HCT116 (cell line): ENCODE measurements around the gene GYS2.

Experiments
- EZH2 ChIP-seq: fragments of 200-600 bp; sonication (generic); IDR thresholded peaks from 2 replicates; pipeline ENCODE4 v1.6.1; 2017; ENCODE audit warnings: antibody characterized with exemption, mixed run types
- EZH2phosphoT487 ChIP-seq: fragments of 200-600 bp; IDR thresholded peaks from 2 replicates; pipeline ENCODE4 v1.6.1; 2018; ENCODE audit warnings: antibody characterized with exemption, borderline replicate concordance
- FOSL1 ChIP-seq: IDR thresholded peaks from 2 replicates; pipeline ENCODE4 v1.6.1; 2012; ENCODE audit warnings: low read depth
- JUND ChIP-seq: IDR thresholded peaks from 2 replicates; pipeline ENCODE4 v1.6.1; 2012
- POLR2A ChIP-seq: IDR thresholded peaks from 2 replicates; pipeline ENCODE4 v1.7.0; 2011; ENCODE audit warnings: borderline replicate concordance; ENCODE audit not compliant: insufficient read depth, insufficient read length; ENCODE audit errors: extremely low read depth
- POLR2AphosphoS5 ChIP-seq: IDR thresholded peaks from 2 replicates; pipeline ENCODE4 v1.6.1; 2011; ENCODE audit warnings: mild to moderate bottlenecking, low read depth, low read length, moderate library complexity
- RAD21 ChIP-seq: IDR thresholded peaks from 2 replicates; pipeline ENCODE4 v1.6.1; 2012; ENCODE audit warnings: low read depth, mild to moderate bottlenecking
- TCF7L2 ChIP-seq: IDR thresholded peaks from 2 replicates; pipeline ENCODE4 v1.7.0; 2011; ENCODE audit warnings: borderline replicate concordance, inconsistent platforms; ENCODE audit not compliant: insufficient read depth, insufficient read length; ENCODE audit errors: extremely low read depth
- YY1 ChIP-seq: IDR thresholded peaks from 2 replicates; pipeline ENCODE4 v1.6.1; 2011; ENCODE audit warnings: low read length, low read depth, moderate library complexity, mild to moderate bottlenecking; ENCODE audit not compliant: insufficient replicate concordance; ENCODE audit errors: extremely low read depth
- ZFX ChIP-seq: fragments of 450-650 bp; IDR thresholded peaks from 2 replicates; pipeline ENCODE4 v1.6.1; 2017
- TF ChIP-seq, protein P1 (sequence below), 3 experiments: fragments of 200-600 bp in 1 of 3; sonication (generic) in 1 of 3; IDR thresholded peaks in 2 of 3; conservative IDR thresholded peaks in 1 of 3; 2 replicates each; pipeline ENCODE4 v1.5.1; 2012 to 2017; ENCODE audit warnings: low read depth in 2 of 3, low read length in 2 of 3, antibody characterized with exemption in 1 of 3, borderline replicate concordance in 1 of 3, control low read depth in 1 of 3, mild to moderate bottlenecking in 1 of 3, mixed read lengths in 1 of 3, mixed run types in 1 of 3, moderate library complexity in 1 of 3; ENCODE audit not compliant: insufficient read depth in 1 of 3
- TF ChIP-seq, protein P2 (sequence below): IDR thresholded peaks from 2 replicates; pipeline ENCODE4 v1.6.1; 2012

- TF ChIP-seq, protein P1, sequence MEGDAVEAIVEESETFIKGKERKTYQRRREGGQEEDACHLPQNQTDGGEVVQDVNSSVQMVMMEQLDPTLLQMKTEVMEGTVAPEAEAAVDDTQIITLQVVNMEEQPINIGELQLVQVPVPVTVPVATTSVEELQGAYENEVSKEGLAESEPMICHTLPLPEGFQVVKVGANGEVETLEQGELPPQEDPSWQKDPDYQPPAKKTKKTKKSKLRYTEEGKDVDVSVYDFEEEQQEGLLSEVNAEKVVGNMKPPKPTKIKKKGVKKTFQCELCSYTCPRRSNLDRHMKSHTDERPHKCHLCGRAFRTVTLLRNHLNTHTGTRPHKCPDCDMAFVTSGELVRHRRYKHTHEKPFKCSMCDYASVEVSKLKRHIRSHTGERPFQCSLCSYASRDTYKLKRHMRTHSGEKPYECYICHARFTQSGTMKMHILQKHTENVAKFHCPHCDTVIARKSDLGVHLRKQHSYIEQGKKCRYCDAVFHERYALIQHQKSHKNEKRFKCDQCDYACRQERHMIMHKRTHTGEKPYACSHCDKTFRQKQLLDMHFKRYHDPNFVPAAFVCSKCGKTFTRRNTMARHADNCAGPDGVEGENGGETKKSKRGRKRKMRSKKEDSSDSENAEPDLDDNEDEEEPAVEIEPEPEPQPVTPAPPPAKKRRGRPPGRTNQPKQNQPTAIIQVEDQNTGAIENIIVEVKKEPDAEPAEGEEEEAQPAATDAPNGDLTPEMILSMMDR (IDR thresholded peaks at IDR 0.05 in 2 of 3, conservative IDR thresholded peaks at IDR 0.05 in 1 of 3; ENCODE audit: borderline replicate concordance in 1 of 3, insufficient read depth in 1 of 3, low read depth in 2 of 3, low read length in 2 of 3): no peak
- TF ChIP-seq, protein P2, sequence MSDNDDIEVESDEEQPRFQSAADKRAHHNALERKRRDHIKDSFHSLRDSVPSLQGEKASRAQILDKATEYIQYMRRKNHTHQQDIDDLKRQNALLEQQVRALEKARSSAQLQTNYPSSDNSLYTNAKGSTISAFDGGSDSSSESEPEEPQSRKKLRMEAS: no peak
- TF ChIP-seq FOSL1: no peak
- TF ChIP-seq YY1: no peak
- no peak for TF ChIP-seq POLR2AphosphoS5
- TF ChIP-seq RAD21: no peak
- no peak for TF ChIP-seq JUND
- no peak for TF ChIP-seq POLR2A
- no peak for TF ChIP-seq TCF7L2
- no peak for TF ChIP-seq ZFX
- TF ChIP-seq EZH2phosphoT487: no peak
- no peak for TF ChIP-seq EZH2
These were observed 98.8 kb downstream of the GYS2 start for GRCh38 chr12:21505888-21506287.
